Iris pigment epithelial cell (primary cell): ENCODE results near the gene HYI.
A peak's percentile ranks its signal among the peaks of the same experiment; 100 is the strongest.
"Not testable (repeated sequence)": the region's sequence is repeated elsewhere in the genome, so short reads cannot be mapped to it uniquely, and the experiment has no call there.

Source experiments
- DNase-seq: peaks from one replicate; pipeline ENCODE4 v3.0.0-alpha.2; 2011; ENCODE audit warnings: low read depth

HYI gene

GRCh38 chr1:43453442-43454269, at the start of gene HYI:
Gene HYI (minus strand): TSS chr1:43453931. CDS start chr1:43453793, 138 bp downstream.
- peak; percentile 88 for DNase-seq

- not testable (repeated sequence) for DNase-seq
These were observed 48.1 kb upstream of the HYI start for GRCh38 chr1:43501806-43502205.

- DNase-seq = no peak
These were observed 46.2 kb upstream of the HYI start for GRCh38 chr1:43499898-43500297.

- no peak for DNase-seq
These were observed 41.5 kb upstream of the HYI start for GRCh38 chr1:43495204-43495603.

- DNase-seq = peak; percentile 38
These were observed 40.1 kb upstream of the HYI start for GRCh38 chr1:43493661-43494450.

- peak; percentile 39 for DNase-seq
These were observed 39.1 kb upstream of the HYI start for GRCh38 chr1:43492826-43493225.

GRCh38 chr1:43491061-43491460, 37.3 kb upstream of the HYI start:
- no peak for DNase-seq

- no peak for DNase-seq
These were observed 34.4 kb upstream of the HYI start for GRCh38 chr1:43488165-43488564.

GRCh38 chr1:43484367-43484766, 30.6 kb upstream of the HYI start:
- no peak for DNase-seq

GRCh38 chr1:43482215-43482614, 28.5 kb upstream of the HYI start:
- DNase-seq = no peak

- DNase-seq = no peak
These were observed 27.8 kb upstream of the HYI start for GRCh38 chr1:43481491-43481890.

- DNase-seq = no peak
These were observed 25.7 kb upstream of the HYI start for GRCh38 chr1:43479414-43479813.

- DNase-seq = no peak
These were observed 24.0 kb upstream of the HYI start for GRCh38 chr1:43477716-43478115.

GRCh38 chr1:43475611-43476401, 22.1 kb upstream of the HYI start:
- DNase-seq = peak; percentile 37

- no peak for DNase-seq
These were observed 19.7 kb upstream of the HYI start for GRCh38 chr1:43473463-43473862.

GRCh38 chr1:43472463-43473151, 18.9 kb upstream of the HYI start:
- DNase-seq = peak; percentile 74

GRCh38 chr1:43472087-43472462, 18.3 kb upstream of the HYI start:
- no peak for DNase-seq

- no peak for DNase-seq
These were observed 16.2 kb upstream of the HYI start for GRCh38 chr1:43469932-43470331.

GRCh38 chr1:43468414-43468813, 14.7 kb upstream of the HYI start:
- no peak for DNase-seq

- DNase-seq = peak; percentile 44
These were observed 12.7 kb upstream of the HYI start for GRCh38 chr1:43466403-43466802.

- no peak for DNase-seq
These were observed 11.9 kb upstream of the HYI start for GRCh38 chr1:43465505-43466067.
